HS-5 (cell line): ENCODE measurements around the gene AGAP2.
"Not testable (repeated sequence)": the region's sequence is repeated elsewhere in the genome, so short reads cannot be mapped to it uniquely, and the experiment has no call there.

Experiments
- DNase-seq: peaks from one replicate; pipeline ENCODE4 v3.0.0-alpha.2; 2012; ENCODE audit warnings: low read depth

AGAP2 gene

DNA sequence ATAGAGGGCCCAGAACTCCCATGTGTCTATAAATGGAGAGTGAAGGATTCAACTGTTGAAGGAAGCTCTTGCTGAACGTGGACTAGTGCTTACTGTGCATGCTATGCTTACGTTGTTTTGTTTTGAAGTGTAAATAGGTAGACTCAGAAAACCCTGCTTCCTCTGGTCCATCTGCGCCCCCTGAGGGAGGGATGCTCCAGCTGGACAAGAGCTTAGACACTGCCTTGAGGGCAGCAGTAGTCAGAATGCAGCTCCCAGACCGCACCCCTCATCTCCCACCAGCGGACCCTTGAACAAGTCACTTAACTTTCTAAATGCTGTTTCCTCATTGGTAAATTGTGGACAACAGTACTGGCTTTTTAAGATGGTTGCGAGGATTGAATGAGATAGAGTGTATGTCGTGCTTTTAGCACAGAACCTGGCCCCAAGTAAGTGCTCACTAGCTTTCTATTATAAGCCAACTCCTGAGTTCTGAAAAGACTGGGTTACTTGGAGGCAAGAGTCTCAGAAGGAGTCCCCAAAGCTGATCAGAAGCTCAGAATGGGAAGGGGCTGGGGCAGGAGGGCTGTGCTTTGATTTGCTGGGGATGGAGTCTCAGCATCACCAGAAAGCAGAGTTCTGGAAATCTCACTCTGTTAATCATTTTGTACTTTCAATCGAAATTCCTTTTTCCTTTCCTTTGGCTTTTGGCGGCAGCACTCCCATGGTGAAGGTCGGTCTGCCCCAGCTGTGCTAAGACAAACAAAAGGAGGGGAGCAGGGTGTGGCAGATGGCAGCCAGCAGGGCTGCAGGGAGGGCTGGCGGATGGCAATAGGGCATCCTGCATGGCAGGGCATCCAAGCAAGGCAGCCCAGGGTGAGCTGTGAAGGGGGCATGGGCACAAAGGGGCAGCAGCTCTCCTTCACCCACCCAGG, 15.6 kb downstream of the AGAP2 start:
- DNase-seq = no peak

DNA sequence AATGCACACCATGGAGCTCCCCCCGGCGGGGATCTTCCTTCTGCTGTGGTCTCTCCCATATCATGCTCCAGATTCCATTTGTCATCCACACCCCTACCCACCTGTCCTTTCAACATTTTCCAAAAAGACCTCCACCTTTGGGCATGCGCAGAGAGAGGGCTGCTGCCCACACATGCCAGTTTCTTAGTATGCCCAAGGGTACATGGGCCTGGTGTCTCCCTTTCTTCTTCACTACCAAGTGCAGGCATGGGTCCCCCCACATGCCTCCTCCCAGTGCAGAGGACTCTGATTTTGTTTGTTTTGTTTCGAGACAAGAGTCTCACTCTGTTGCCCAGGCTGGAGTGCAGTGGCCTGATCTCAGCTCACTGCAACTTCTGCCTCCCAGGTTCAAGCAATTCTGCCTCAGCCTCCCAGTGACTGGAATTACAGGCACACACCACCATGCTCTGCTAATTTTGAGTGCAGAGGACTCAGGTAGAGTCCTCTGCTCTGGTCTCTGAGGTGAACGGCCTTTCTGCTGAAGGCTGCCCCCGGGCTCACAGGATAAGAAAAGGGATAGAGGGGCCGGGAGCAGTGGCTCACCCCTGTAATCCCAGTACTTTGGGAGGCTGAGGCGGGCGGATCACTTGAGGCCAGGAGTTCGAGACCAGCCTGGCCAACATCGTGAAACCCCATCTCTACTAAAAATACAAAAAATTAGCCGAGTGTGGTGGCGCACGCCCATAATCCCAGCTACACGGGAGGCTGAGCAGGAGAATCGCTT, 16.5 kb downstream of the AGAP2 start:
- not testable (repeated sequence) for DNase-seq

DNA sequence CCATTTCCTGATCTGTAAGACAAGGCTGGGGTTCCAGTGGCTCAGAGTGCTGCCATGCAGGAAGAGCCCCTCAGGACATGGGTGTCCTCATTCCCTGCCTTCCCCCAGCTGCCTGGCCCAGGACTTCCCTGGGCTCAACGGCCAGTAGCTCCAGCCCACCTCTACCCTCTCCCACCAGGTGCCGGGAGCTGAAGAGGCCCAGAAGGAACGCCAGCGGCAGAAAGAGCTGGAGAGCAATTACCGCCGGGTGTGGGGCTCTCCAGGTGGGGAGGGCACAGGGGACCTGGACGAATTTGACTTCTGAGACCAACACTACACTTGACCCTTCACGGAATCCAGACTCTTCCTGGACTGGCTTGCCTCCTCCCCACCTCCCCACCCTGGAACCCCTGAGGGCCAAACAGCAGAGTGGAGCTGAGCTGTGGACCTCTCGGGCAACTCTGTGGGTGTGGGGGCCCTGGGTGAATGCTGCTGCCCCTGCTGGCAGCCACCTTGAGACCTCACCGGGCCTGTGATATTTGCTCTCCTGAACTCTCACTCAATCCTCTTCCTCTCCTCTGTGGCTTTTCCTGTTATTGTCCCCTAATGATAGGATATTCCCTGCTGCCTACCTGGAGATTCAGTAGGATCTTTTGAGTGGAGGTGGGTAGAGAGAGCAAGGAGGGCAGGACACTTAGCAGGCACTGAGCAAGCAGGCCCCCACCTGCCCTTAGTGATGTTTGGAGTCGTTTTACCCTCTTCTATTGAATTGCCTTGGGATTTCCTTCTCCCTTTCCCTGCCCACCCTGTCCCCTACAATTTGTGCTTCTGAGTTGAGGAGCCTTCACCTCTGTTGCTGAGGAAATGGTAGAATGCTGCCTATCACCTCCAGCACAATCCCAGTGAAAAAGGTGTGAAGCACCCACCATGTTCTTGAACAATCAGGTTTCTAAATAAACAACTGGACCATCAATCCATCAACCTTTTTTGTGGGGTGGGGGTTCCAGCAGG, 17.6 kb downstream of the AGAP2 start:
- DNase-seq = no peak

DNA sequence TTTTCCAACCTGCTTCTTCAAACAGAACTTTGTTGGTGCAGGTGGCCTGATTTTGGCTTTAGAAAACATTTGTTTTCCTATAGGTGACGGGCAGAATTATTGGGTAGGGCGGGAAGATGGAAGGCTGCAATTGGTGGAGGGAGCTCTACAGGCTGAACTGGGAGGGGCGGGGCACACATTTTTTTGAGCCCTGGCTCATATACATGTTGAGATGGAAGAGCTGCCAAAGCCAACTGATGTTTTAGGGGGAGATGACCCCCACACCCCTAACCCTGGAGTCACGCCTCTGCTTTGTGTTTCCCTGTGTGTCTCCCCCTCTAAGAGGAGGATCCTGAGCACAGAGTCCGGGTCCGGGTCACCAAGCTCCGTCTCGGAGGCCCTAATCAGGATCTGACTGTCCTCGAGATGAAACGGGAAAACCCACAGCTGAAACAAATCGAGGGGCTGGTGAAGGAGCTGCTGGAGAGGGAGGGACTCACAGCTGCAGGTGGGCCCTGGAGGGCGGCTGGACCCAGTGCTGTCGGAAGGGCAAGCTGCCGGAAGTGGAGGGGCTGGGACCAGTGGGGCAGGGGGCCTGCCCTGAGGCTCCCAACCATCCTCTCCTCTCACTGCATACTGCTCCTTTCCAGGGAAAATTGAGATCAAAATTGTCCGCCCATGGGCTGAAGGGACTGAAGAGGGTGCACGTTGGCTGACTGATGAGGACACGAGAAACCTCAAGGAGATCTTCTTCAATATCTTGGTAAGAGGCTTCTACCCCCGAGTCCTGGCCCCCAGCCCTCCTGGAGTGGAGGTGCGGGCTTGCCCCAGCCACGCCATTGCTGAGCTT, 18.6 kb downstream of the AGAP2 start:
- DNase-seq = no peak

DNA sequence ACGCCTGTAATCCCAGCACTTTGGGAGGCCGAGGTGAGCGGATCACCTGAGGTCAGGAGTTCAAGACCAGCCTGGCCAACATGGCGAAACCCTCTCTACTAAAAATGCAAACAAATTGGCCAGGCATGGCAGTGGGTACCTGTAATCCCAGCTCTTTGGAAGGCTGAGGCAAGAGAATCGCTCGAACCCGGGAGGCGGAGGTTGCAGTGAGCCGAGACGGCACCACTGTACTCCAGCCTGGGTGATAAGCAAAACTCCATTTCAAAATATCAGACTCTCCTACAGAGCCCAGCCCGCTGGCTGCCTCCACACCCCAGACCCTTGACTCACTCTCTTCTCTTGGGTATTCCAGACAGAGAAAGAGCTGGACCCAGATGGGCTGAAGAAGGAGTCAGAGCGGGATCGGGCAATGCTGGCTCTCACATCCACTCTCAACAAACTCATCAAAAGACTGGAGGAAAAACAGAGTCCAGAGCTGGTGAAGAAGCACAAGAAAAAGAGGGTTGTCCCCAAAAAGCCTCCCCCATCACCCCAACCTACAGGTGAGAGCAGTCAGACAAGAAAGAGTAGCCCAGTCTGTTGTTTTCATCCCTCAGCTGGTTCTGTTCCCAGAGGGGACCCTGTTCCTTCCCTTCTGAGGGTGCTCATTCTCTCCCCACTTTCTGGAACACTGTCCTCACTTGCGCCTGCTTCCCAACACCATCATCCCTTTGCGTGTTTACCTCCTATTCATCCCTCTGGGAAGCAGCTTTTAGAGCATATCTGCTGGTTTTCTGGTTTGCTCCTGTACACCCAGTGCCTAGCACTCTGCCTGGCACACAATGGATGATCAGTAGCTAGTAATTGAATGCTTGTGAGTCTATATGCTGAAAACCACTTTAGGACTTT, 19.7 kb downstream of the AGAP2 start:
- DNase-seq = no peak

DNA sequence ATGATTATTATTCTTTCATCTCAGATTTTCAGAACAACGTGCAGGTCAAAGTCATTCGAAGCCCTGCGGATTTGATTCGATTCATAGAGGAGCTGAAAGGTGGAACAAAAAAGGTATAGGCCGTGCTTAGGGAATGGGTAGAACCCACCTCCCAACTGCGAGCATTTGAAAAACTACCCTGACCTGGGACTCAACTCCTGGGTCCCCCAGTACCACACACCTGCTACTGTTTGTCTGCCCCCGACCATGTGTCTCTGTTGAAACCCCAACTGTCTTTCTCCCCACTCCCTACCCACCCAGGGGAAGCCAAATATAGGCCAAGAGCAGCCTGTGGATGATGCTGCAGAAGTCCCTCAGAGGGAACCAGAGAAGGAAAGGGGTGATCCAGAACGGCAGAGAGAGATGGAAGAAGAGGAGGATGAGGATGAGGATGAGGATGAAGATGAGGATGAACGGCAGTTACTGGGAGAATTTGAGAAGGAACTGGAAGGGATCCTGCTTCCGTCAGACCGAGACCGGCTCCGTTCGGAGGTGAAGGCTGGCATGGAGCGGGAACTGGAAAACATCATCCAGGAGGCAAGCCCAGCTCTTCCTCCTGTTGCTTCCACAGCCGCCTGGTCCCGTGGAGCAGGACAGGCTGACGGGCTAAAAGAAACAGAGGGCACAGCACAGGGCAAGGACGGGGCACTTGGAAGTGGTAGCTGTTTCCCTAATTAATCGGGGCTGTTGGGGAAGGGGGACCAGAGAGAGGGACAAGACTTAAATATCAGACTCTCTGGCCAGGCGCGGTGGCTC, 20.5 kb downstream of the AGAP2 start:
- DNase-seq = no peak

DNA sequence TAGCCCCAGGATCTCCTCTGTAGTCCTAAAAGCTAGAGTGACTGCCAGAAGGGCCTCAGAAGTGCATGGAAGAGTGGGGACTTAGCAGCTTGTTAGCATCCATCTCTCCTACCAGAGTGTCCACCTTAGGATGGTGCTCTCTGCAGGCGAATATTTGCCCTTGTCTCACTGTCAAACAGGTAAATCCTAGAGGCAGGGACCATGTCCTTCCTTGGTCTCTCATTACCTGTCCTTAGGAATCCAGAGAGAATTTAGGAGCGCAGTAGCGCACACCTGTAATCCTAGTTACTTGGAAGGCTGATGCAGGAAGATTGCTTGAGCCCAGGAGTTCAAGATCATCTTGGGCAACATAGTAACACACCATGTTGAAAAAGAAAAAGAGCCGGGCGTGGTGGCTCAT, 21.4 kb downstream of the AGAP2 start:
- no peak for DNase-seq

DNA sequence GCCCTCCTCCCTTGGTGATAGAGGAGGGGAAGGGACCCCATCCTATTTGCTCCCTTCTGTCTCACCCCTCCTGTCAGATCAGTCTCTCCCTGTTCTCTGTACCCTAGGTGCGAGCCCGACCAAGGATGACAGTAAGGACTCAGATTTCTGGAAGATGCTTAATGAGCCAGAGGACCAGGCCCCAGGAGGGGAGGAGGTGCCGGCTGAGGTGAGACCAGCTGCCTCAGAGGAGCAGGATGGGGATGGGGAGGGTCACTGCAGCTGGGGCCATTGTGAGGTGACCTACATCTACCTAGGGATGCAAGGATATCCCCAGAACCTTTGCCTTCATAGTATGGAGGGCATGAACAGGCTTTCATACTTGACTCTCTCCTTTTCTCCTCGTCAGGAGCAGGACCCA, 22.2 kb downstream of the AGAP2 start:
- no peak for DNase-seq

DNA sequence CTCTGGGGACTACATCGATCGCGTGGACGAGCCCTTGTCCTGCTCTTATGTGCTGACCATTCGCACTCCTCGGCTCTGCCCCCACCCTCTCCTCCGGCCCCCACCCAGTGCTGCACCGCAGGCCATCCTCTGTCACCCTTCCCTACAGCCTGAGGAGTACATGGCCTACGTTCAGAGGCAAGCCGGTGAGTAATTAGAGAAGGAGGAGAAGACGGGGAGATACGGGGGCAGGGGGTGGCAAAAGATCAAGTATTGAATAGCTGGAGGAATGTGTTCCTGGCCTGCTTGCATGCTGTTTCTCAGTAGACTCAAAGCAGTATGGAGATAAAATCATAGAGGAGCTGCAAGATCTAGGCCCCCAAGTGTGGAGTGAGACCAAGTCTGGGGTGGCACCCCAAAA, 22.8 kb downstream of the AGAP2 start:
- DNase-seq = no peak

DNA sequence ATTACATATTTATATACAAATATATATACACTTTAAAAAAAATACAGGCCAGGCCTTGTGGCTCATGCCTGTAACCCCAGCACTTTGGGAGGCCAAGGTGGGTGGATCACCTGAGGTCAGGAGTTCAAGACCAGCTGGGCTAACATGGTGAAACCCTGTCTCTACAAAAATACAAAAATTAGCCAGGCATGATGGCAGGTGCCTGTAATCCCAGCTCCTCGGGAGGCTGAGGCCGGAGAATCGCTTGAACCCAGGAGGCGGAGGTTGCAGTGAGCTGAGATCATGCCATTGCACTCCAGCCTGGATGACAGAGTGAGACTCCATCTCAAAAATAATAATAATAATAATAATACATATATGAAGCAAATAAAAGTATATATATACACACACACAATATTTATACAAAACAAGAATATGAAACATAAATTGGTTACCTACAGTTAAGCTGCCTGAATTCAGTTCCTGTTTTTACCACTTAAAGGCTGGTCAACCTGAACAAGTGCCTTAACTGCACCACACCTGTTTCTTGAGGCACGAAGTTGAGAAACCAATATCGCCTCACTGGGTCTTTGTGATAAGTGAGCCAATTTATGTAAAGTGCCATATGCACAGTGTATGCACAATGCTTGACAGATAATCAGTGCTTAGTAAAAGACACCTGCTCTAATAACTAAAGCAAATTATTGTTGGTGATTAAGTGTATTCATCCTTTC, 23.4 kb downstream of the AGAP2 start:
- not testable (repeated sequence) for DNase-seq

DNA sequence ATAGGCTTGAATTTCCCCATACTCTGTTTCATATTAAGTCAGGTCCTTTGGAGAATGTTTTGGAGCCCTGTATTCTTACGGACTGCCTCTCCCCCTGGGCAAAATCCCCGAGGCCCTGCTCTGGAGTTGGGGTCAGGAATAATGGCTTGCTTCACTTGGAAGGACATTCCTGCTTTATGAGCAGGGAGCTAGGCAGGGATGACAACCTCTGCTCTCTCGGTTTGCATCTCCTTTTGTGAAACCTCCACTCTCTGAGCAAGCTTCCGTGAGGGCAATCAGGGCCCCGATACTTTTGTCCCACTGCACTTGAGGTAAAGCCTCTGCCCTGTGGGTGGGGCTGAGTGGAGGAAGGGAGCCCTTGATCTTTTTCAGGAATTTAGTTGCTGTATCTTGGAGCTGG, 25.3 kb downstream of the AGAP2 start:
- DNase-seq = no peak

DNA sequence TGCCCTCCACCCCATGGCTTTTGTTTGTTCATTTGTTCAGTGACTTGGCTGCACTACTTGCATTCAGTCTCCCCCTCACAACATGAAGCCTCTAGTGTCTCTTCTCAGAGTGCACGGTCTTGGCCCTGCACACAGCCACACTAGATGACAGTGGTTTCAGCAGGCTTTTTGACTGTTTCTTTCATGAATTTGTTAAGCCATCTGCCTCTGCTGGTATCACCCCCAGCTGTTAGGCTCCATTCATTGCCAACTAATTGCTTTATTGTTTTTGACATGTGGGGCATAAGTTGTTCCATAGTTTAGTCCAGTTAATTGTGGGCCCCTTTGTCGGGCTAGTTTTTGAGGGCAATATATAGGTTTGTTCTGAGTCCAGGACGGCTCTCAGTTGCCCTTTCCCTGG, 25.8 kb downstream of the AGAP2 start:
- DNase-seq = no peak

DNA sequence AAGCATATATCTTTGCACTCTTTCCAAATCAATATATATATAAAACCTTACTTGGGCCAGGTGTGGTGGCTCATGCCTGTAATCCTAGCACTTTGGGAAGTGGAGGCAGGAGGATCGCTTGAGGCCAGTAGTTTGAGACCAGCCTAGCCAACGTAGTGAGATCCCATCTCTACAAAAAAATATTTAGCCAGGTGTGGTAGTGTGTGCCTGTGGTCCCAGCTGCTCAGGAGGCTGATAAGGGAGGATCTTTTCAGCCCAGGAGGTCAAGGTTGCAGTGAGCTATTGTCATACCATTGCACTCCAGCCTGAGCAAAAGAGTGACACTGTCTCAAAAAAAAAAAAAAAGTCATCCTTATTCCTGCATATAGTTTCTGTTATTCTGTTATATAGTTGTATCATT, 30.2 kb downstream of the AGAP2 start:
- DNase-seq = no peak

DNA sequence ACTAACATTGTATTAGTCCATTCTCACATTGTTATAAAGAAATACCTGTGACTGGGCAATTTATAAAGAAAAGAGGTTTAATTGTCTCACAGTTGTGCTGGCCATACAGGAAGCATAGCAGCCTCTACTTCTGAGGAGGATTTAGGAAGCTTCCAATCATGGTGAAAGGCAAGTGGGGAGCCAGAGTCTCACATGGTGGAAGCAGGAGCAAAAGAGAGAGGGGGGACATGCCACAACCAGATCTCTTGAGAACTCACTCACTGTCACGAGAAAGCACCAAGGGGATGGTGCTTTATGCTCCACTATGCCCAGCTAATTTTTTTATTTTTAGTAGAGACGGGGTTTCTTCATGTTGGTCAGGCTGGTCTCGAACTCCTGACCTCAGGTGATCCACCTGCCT, 31.3 kb downstream of the AGAP2 start:
- DNase-seq = no peak

DNA sequence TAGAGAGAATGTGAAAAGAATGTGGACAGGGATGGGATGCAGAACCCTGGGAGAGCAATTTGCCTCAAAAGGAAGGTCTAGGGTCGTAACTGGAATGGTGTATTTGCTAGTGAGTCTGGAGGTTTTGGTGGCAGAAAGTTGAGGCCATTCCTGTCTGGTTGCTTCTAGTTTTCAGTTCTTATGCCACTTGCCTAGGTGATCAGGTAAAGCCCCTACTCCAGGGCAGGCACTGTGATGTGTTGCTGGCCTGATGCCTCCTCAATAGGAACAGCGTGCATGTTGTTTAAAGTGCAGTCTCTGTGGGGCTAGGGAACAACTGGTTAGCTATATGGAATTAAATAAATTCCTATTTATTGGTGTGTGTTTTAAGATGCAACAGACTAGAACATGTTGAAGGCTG, 38.2 kb downstream of the AGAP2 start:
- DNase-seq = no peak

DNA sequence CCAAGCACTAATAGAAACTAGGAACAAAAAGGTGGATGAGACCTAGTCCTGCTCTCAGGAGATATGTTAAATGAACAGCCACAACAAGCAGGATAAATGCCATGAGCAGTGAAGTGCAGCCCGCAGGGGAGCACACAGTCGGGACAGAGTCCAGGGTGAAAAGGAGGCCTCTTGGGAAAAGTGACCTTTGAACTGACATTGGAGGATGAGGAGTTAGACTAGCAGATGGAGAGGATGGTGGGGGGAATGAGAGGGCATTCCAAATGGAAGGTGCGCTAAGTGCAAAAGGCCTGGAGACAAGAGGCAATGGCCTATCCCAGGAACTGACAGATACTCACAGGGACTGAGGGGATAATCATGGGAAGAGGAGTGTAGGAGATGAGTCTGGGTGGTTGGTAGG, 40.1 kb downstream of the AGAP2 start:
- no peak for DNase-seq

DNA sequence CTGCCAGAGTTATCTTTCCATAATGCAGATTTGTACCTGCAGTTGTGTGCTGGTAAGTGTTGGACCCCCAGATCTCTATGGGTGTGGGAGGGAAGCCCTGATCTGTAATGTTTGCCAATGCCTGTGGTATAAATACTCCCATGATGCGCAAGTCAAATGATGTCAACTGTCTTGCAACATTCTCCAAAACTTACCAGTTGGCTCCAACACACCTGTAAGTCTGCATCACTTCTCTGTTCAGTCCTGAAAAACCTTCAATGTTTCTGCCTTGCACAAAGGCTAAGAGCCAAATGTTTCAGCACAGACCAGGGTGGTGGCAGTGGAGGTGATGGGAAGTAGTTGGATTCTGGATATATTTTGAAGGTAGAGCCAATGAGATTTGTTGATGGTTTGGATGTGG, 41.5 kb downstream of the AGAP2 start:
- DNase-seq = no peak

DNA sequence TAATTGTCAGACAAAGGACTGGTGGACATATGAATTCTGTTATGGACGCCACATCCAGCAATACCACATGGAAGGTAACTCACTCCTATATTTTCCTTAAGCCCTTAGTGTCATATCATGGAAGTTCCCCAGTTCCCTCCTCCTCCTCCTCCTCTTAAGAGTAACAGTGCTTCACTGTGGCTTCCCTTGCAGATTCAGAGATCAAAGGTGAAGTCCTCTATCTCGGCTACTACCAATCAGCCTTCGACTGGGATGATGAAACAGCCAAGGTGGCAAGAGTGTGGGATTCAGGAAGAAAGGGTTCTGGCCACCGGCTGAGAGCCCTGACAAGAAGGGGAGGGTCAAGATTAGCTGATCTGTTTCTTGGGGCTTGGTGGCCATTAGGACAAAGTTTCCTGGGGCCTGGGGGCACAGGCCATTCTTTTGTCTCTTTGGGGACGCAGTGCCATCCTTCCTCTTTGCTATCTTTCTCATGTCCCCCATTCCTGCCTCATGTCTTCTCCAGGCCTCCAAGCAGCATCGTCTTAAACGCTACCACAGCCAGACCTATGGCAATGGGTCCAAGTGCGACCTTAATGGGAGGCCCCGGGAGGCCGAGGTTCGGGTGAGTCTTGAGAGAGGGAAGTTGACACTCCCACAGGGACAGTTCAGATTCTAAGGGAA, 42.6 kb downstream of the AGAP2 start:
- DNase-seq = no peak
